HG03342 (cell line): ENCODE results near the gene LBX1.

Source experiments
- ATAC-seq: cut with Tn5 transposase; IDR thresholded peaks from one replicate; pipeline ENCODE4 v1.9.1; 2021; ENCODE audit warnings: mild to moderate bottlenecking, moderate library complexity; ENCODE audit not compliant: unreplicated experiment

The LBX1 gene

DNA sequence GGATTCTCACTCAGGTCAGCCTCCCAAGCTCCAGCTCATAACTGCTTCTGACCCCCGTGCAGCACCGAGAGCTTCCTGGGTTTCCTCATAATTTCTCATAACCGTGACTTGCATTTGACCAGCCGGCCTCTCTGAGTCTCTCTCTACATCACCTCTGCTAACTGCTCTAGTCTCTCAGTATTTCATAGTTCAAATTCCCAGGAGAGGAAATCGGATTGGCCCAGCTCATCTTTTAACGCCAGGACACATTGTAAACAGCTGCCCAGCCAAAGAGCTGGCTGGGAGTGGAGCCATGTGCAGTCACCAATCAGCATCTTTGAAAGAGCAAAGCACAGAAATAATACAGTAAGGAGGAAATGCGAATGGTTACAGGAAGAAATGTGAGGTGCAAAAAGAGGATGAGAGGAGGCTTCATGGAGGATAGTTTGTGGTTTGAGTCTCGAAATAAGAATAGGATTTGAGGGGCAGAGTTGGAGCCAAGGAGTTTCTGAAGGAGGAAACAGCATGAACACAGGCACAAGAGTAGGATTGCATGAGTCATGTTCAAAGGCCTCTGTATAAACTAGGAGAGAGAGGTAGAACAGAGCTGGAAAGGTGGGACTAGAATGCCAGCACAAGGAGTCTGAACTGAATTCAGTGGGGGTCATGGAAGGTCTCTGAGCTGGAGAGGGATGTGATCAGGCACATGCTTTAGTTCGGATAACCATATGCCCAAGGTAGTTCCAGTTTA is 15.2 kb upstream of the LBX1 start:
- no peak for ATAC-seq

- ATAC-seq, result no peak
Observed at GRCh38 chr10:101241840-101242707, 12.8 kb upstream of the LBX1 start.

DNA sequence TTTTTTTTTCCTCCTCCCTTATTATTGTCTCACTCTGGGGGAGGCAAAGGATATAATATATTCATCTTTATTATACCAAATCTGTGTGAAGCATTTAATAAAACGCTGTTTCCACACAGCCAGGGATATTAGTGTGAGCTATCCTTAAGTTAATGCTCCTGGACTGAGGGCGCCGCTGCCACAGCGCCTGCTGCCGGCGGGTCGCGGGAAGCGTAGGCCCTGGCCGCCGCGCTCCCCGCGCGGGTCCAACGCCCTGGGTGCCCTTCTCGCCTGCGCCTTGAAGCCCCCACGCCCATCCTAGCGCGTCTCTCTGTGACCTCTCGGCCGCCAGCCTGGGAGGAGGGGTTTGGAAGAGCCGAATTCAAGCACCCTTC is 9.5 kb upstream of the LBX1 start:
- ATAC-seq, result no peak

DNA sequence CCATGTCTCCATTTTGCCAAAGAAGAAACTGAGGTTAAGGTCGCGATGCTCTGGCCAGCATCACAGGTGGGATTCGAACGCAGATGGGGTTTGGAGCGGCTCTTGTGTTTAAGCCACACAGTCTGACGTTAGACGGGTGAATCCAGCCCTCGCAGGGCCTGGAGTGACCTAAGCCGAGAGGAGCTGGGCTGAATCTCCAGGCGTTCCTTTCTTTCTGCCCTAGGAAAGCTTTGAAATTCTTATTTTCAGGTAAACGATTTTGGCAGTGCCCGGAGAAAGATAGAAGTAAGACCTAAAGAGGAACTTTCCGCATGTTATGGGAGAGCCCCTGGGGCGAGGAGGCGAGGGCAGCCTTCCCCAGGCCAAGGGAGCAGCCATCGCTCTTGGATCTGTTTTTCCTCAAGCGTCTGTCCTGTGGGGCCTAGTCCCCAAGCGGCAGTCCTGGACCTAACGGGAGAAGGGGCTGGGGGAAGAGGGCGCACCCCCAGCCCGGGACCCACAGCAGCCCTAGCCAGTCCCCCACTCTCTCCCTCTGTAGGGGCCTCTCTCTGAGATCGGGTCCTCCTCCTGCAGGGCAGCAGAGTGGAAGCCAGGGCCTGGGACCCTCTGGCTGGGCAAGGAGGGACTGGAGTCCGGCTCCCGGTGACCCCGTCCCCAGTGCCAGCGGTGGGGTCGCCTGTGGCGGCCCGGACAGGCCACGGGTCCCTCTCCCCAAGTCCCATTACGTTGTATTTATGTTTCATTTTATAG is 8.9 kb upstream of the LBX1 start:
- no peak for ATAC-seq

DNA sequence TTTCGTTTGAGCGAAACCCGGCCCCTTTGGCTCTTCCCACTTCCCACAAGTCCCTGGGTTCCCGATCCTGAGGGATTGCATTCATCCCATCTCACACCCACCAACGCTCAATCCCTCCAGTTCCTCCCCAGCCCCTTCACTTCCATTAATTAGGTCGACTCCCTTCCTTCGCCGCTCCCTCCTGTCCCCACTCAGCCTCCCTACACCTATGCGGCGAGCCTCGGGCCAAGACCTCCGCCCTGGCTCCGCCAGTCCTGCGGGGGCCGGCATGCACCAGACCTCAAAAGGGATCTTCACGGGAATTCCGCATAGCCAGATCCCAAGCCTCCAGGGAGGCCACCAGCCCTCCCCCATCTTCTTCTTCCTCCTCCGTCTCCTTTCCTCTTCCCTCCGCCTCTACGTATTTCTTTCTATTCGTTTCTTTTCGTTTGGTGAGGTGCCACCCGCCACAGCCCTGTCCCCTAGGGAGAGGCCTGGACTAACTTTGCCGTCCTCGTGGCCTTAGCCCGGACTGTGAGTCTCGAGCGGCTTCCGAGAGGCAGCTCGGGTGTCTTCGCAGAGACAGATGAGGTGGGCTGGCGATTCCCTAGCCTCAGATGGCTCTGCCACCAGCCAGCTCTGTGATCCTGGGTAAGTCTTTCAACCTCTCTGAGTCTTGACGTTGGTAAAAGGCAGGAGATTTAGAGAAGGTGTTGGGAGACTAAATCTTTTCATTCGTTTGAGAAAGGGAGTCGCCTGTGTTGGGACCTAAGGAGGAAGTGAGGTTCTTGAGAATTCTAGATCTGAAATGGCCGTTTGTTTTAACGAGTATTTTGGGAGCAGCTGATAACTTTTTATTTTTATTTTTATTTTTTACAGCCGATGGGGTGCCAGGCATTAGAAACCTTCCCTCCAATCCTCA is 8.1 kb upstream of the LBX1 start:
- no peak for ATAC-seq

GRCh38 chr10:101236376-101237080 is 7.3 kb upstream of the LBX1 start:
- no peak for ATAC-seq

DNA sequence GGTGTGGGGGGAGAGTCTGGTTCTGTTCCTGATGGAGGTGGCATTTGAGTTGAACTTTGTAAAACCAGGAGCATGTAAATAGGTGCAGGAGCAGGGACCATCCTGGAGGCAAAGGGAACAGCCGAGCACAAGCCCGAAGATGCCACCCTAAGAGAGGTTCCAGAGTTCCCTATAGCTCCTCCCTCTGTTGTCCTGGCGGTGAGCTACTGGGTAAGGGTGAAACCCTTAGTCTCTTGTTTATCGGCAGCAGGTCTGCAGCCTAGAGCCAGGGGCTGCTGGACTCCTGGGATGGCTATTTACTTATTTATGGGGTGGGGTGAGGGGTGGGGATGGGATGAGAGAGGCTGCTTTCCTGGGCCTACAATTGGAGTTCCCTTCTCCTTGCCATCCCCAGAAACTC is 6.5 kb upstream of the LBX1 start:
- ATAC-seq, result no peak

GRCh38 chr10:101234333-101234732 is 5.1 kb upstream of the LBX1 start:
- no peak for ATAC-seq

- no peak for ATAC-seq
Observed at GRCh38 chr10:101233863-101234262, 4.6 kb upstream of the LBX1 start.

DNA sequence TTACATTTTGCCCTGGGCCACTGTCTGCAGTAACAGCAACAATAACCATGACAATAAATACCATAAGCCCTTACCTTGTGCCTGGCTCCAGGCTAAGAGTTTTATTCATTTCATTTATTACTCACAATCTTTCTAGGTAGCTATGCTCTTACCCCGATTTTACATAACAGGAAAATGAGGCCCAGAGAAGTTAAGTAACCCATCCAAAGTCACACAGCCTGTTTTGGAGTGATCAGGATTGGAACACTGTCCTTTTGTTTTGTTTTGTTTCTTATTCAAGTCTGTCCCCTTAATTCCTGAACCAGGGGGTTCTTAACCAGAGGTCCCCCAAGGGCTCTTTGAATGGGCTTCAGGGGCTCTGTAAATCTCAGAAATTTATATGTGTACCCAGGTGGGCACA is 4.2 kb upstream of the LBX1 start:
- no peak for ATAC-seq

DNA sequence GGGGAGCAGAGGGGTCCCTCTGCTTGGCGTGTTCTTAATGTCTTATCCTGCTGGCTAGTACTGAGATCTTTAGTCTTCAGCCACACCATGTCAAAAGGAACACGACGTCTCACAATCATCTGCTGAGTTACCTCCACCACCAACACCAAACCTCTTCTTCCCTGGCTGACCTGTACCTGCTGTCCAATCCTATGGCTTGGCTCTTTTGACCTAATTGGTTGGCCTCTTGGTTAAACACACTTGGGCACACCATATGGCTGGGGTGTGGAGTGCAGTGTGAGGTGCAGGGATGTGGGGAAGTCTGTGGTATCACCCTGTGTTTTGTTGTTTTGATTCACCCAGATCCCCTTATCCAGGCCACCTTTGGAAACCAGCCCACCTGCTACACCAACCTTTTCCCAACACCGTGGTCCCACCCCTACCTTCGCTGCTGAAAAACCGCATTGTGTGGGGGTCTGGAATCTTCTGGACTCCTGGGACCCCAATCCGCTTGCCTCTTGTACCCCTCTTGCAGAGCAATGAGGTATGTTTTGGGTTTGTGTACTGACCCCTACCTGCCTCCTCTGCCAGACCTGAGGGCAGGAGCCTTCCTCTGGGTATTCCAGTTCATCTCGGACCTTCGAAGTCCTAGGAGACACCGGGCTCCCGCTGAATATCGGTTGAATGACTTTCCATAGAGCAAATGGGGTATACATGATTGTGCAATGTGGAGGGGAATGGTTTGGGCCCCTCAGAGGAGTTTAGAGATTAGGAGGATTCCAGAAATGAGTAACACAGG is 2.8 kb upstream of the LBX1 start:
- ATAC-seq, result no peak

DNA sequence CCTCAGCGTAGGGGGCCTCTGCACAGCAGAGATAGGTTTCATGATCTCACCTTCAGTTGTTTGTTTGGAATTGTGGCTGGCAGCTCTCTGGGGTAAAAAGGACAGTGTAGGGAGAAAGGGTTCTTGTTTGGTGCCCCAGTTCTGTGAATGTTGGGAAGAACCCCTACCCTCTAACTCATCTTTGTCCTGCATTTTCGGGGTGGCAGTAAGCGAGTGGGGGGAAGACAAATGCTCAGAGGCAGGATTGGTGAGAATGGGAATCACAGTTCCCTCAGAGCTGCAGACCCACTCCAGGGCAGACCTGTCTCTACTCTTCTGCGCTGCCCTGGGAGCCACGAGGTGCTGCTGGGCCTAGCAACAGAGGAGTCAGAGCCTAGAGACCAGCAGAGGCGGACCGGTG is 1.8 kb upstream of the LBX1 start:
- ATAC-seq, result no peak

DNA sequence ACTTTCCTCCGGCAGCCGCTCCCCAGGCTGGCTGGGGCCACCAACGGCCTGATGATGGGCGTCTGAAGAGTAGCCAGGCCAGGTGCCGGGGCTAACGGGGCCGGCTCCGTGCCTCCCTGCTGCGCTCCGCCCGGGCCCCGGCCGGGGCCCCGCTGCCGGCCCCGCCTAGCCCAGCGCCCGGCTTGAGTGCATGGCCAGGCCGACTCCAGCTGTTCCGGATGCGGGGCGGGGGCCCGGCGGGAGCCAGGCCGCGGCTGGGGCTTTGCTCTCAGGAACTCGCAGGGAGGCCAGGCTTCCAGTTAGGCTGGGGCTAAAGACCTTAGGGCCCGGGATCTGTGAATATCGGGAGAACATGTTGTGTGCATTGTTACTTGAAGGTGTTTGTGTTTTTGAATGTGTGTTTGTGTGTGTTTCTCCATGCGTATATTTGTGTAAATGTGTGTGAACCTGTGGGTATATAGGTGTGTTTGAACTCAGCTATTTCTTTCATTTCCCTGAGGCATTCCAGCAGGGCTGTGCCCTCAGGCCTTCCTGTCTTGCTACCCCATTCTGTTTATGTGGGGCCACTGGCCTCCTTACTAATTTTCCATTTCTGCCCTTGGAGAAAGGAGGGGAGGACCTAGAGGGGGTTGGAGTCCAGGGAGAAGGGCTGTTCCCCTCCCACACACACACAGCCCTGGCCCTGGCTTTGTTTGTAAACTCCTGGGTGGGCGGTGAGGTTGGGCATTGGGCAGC is 1.1 kb upstream of the LBX1 start:
- no peak for ATAC-seq

- no peak for ATAC-seq
Observed at GRCh38 chr10:101228966-101229265, 347 bp downstream of the LBX1 start.

DNA sequence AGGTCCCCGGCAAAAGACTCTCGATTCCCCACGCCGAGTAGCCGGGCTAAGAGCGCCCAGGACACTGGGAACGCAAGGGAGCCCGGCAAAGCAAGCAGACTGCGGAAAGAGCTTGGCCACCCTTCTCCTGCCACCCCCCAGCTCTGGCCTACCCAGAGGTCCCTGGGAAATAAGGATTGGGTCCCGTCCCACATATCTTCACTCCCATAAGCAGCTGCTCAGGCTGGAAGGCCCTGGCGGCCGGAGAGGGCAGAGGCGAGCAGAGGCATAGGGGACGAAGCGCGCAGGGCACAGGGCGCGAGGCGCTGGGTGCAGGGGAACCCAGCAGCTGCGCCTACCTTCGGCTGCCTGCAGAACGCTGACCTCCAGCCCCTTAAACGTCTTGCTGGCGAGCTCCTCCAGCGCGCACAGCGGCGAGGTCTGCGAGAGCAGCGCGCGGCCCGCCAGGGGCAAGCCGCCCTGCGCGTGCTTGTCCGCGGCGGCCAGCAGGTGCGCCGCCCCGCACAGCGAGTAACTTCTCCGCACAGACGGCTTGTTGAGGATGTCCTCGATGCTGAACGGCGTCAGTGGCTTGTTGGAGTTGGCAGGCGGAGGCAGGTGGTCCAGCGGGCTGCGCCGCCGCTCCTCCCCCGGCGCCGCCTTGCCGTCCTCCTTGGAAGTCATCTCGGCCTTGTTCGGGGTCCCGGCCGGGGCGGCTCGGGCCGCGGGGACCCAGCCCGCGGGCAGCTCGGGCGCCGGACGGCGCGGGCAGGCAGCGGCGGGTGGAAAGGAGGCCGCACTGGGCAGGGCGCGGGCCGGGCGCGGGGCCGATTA is 904 bp downstream of the LBX1 start:
- ATAC-seq, result no peak

GRCh38 chr10:101227429-101228152 is 1.7 kb downstream of the LBX1 start:
- ATAC-seq, result no peak
